ENCODE data around the gene COX7B. TPM values are rescaled to one million over a fixed set of nuclear protein-coding genes. Genes with fewer than 3 reads are reported as not detected.

The COX7B gene
- total and polyA plus RNA-seq, 10 of the 15 experiments (the other 5 are each of a cell fraction or from before 2014, with no cell fraction given), result 331 to 2,070 (median 987) TPM

DNA sequence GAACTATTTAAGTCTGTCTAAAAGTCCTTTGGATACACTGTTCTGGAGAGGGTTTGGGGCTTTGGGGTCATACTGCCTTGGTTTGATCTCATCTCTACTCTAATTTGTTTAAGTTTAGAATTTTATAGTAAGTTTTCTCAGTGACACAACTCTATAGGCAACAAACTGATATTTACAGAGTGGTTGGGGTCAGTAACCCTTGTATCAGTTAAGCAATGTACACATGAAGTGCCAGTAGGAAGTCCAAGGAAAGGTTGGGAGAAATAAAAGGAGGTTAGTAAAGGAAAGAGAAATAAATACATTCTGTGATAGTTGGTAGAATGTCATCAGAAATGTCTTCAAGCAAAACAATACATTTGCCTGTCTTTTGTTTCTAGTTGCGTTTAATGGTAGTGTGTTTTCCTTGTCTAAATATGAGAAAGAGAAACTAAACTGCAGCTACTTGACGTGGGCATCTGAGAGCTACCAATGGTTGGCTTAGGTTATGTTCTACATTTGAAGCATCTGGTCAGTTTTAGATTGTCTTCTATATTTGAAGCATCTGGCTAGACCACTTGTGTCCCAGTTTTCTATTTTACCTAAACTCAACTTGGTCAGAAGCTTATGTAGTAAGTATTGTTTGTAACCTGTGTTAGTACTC lies 18.1 kb downstream of the COX7B start:
- peak; percentile 56 for FAIRE-seq

More for the DNA sequence above, 18.1 kb downstream of the COX7B start:
- Histone ChIP-seq H3K27ac (ENCODE audit: control insufficient read depth, insufficient read depth) (peak overlapping the region; percentile 64), H2AFZ (ENCODE audit: control insufficient read depth, low read depth, low read length) (peak overlapping the region; percentile 39), H3K9ac (ENCODE audit: control insufficient read depth, insufficient read depth, low read length) (peak overlapping the region; percentile 42), H3K9me3 (replicated peaks; ENCODE audit: control insufficient read depth, insufficient read depth, low read length) (no peaks in the 10 kb centered on the region), H4K20me1 (ENCODE audit: control insufficient read depth, insufficient read depth) (no peaks in the 10 kb centered on the region), H3K4me2 (ENCODE audit: control insufficient read depth, insufficient read depth) (peak overlapping the region; percentile 14), H3K79me2 (ENCODE audit: control insufficient read depth, insufficient read depth, low read length) (peaks cover 41% of the 10 kb centered on the region), H3K4me3 (peak overlapping the region; percentile 48), H3K4me1 (ENCODE audit: control insufficient read depth, insufficient read depth, low read length) (no peaks in the 10 kb centered on the region), H3K36me3 (ENCODE audit: control insufficient read depth in 2 of 2, insufficient read depth in 2 of 2, low read length in 1 of 2) (no peaks in the 10 kb centered on the region), H3K27me3 (replicated peaks in 1 of 2; ENCODE audit: control insufficient read depth in 2 of 2, insufficient read depth in 2 of 2, low read length in 1 of 2) (no peaks in the 10 kb centered on the region)
- in situ Hi-C loops (cut with MboI) (no loop called here), intact Hi-C loops (cut with micrococcal nuclease; ENCODE audit: unreplicated experiment) (no loop called here)
- peak; percentile 76 for ATAC-seq
- RAD21 ChIA-PET (ENCODE audit: unreplicated experiment), result interaction anchor here (0.9 to 2.5 kb wide), 6 partner anchors 18 to 175 kb away, joined by 3 to 12 read pairs (median 4); partner anchors contain the start of gene COX7B
- BruUV-seq (replicated peaks), result no TSS peak
- SMC1A ChIA-PET (ENCODE audit: uncharacterized antibody, unreplicated experiment), result interaction anchor here (0.6 to 1.9 kb wide), 7 partner anchors 7 to 184 kb away, joined by 3 to 9 read pairs (median 3); partner anchors contain the start of genes ATP7A and COX7B
- 10% methylated on average over 2 of the region's 2 CpGs for WGBS (ENCODE audit: insufficient coverage, insufficient replicate concordance, low lambda C conversion rate, missing lambda C conversion rate)
- POLR2A ChIA-PET, result interaction anchor here (1.0 to 2.6 kb wide), 3 partner anchors 22 to 147 kb away, joined by 3 to 9 read pairs (median 4); partner anchors contain the start of gene MAGT1
- DNase-seq (ENCODE audit: low read depth, low spot score), result no peak
- CTCF ChIA-PET, result interaction anchor here (0.7 to 4.6 kb wide), 4 partner anchors 18 to 108 kb away, joined by 3 to 22 read pairs (median 4); partner anchors contain the start of gene COX7B
- TF ChIP-seq CBFB (IDR thresholded peaks at IDR 0.05; ENCODE audit: low read depth), result no peak
- peak; percentile 41; the same call in 1 of the 2 replicates for TF ChIP-seq NFYB (IDR thresholded peaks at IDR 0.05; ENCODE audit: insufficient read depth, low read depth, low read length)
- no peak for TF ChIP-seq RBBP5 (conservative IDR thresholded peaks at IDR 0.05)
- TF ChIP-seq HDGF (IDR thresholded peaks at IDR 0.05), result no peak
- TF ChIP-seq, protein P1, sequence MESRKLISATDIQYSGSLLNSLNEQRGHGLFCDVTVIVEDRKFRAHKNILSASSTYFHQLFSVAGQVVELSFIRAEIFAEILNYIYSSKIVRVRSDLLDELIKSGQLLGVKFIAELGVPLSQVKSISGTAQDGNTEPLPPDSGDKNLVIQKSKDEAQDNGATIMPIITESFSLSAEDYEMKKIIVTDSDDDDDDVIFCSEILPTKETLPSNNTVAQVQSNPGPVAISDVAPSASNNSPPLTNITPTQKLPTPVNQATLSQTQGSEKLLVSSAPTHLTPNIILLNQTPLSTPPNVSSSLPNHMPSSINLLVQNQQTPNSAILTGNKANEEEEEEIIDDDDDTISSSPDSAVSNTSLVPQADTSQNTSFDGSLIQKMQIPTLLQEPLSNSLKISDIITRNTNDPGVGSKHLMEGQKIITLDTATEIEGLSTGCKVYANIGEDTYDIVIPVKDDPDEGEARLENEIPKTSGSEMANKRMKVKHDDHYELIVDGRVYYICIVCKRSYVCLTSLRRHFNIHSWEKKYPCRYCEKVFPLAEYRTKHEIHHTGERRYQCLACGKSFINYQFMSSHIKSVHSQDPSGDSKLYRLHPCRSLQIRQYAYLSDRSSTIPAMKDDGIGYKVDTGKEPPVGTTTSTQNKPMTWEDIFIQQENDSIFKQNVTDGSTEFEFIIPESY (IDR thresholded peaks at IDR 0.05), result no peak
- no peak for TF ChIP-seq HDAC2 (IDR thresholded peaks at IDR 0.05)
- TF ChIP-seq, protein P2, sequence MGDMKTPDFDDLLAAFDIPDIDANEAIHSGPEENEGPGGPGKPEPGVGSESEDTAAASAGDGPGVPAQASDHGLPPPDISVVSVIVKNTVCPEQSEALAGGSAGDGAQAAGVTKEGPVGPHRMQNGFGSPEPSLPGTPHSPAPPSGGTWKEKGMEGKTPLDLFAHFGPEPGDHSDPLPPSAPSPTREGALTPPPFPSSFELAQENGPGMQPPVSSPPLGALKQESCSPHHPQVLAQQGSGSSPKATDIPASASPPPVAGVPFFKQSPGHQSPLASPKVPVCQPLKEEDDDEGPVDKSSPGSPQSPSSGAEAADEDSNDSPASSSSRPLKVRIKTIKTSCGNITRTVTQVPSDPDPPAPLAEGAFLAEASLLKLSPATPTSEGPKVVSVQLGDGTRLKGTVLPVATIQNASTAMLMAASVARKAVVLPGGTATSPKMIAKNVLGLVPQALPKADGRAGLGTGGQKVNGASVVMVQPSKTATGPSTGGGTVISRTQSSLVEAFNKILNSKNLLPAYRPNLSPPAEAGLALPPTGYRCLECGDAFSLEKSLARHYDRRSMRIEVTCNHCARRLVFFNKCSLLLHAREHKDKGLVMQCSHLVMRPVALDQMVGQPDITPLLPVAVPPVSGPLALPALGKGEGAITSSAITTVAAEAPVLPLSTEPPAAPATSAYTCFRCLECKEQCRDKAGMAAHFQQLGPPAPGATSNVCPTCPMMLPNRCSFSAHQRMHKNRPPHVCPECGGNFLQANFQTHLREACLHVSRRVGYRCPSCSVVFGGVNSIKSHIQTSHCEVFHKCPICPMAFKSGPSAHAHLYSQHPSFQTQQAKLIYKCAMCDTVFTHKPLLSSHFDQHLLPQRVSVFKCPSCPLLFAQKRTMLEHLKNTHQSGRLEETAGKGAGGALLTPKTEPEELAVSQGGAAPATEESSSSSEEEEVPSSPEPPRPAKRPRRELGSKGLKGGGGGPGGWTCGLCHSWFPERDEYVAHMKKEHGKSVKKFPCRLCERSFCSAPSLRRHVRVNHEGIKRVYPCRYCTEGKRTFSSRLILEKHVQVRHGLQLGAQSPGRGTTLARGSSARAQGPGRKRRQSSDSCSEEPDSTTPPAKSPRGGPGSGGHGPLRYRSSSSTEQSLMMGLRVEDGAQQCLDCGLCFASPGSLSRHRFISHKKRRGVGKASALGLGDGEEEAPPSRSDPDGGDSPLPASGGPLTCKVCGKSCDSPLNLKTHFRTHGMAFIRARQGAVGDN (IDR thresholded peaks at IDR 0.05), result peak; percentile 41; the same call in 1 of the 2 replicates

Measured in GM12878 (cell line).